Mucosa of descending colon (tissue), 3 donors: Measurements from ENCODE around the gene CSTA. TPM values are rescaled to one million over a fixed set of nuclear protein-coding genes. Genes with fewer than 3 reads are reported as not detected.

Experiments used
- ATAC-seq: fragments of 200-7000 bp; cut with Tn5 transposase; one replicate; pipeline ENCODE4 v1.9.1; 2020; ENCODE audit warnings: mild to moderate bottlenecking, moderate library complexity
- DNase-seq, 3 donors: peaks; one replicate each; pipeline ENCODE4 v3.0.0-alpha.2; 2020
- H3K36me3 ChIP-seq: fragments of 200-600 bp; one replicate; pipeline ENCODE4 v1.8.0; 2021; ENCODE audit warnings: low read depth, mild to moderate bottlenecking
- H3K4me1 ChIP-seq: fragments of 200-600 bp; one replicate; pipeline ENCODE4 v1.8.0; 2021; ENCODE audit warnings: low read depth, mild to moderate bottlenecking
- H3K4me3 ChIP-seq: fragments of 200-600 bp; one replicate; pipeline ENCODE4 v1.8.0; 2021; ENCODE audit warnings: mild to moderate bottlenecking
- H3K9me3 ChIP-seq: fragments of 200-600 bp; one replicate; pipeline ENCODE4 v1.8.0; 2021; ENCODE audit warnings: mild to moderate bottlenecking
- CTCF ChIP-seq: fragments of 200-600 bp; IDR thresholded peaks from one replicate; pipeline ENCODE4 v1.8.0; 2022; ENCODE audit warnings: antibody characterized with exemption, mild to moderate bottlenecking
- intact Hi-C, 2 donors: fragments of 100-400 bp; cut with DNase I in 1 of 2; cut with micrococcal nuclease in 1 of 2; formaldehyde crosslinking; loops; one replicate each; pipeline versions ENCODE4 v1.11.0 to v1.11.1; 2022; cut with DNase I, micrococcal nuclease
- total RNA-seq, 3 donors: library from RNA; stranded (reverse); fragmentation: NEBNext Ultra II Directional in 2 of 3; extraction: Animal tissue kit (Norgen Biotek cat#: 25700) in 2 of 3; gene quantifications; one replicate each; pipeline versions ENCODE4 v1.2.1 to v1.2.4, GENCODE V29; 2021 to 2023
- donor health status: DM: no; HTN: no; CAD: no; lungs with moderate emphysema.
- donor health status: DM: no; HTN: no; CAD: no.
- donor health status: DM: no; HTN: yes; CAD: no.

The CSTA gene
- total RNA-seq, 3 donors from 2014 or later: 0.96 to 1.8 (median 1.5) TPM

GRCh38 chr3:122389892-122390291 lies 64.8 kb downstream of the CSTA start:
- Histone ChIP-seq H3K36me3 (no peaks in the 10 kb centered on the region), H3K4me1 (peaks cover 16% of the 10 kb centered on the region), H3K4me3 (no peak overlapping the region), H3K9me3 (no peaks in the 10 kb centered on the region)
- DNase-seq: no peak
- no peak for ATAC-seq
- intact Hi-C loops: loop anchor here (10.0 kb wide), 2 partner anchors 285 to 295 kb away; partner anchors contain the start of gene PARP14 (in 1 of the 2)
- no peak for TF ChIP-seq CTCF

GRCh38 chr3:122390665-122391064 lies 65.6 kb downstream of the CSTA start:
- H3K9me3 ChIP-seq: no peaks in the 10 kb centered on the region
- H3K36me3 ChIP-seq: no peaks in the 10 kb centered on the region
- TF ChIP-seq CTCF: no peak
- intact Hi-C loops: loop anchor here (10.0 kb wide), 2 partner anchors 284 to 294 kb away; partner anchors contain the start of gene PARP14 (in 1 of the 2)
- H3K4me1 ChIP-seq: peaks cover 13% of the 10 kb centered on the region
- H3K4me3 ChIP-seq: no peak overlapping the region
- DNase-seq (no peak), ATAC-seq (no peak)

Other genes with a start within 250 kb of the CSTA start
- 1 to 10 TPM in 1 of 3 donors, under 1 TPM in 2; 0.32 to 1.2 (median 0.36) TPM for gene CASR, start 141.6 kb upstream of the CSTA start, total RNA-seq
- 10 to 100 TPM; 27.5 to 37.7 (median 33.2) TPM for gene MIX23, start 58.0 kb downstream of the CSTA start, total RNA-seq
- gene FAM162A, start 58.9 kb downstream of the CSTA start, total RNA-seq: 100 to 1,000 TPM; 111 to 206 (median 152) TPM
- 1 to 10 TPM; 2.3 to 3.4 (median 3.2) TPM for gene WDR5B, start 90.8 kb downstream of the CSTA start, total RNA-seq
- gene KPNA1, start 189.7 kb downstream of the CSTA start, total RNA-seq: 10 to 100 TPM; 43.3 to 80.2 (median 48.8) TPM
- gene PARP9, start 239.1 kb downstream of the CSTA start, total RNA-seq: 10 to 100 TPM; 32.2 to 51.1 (median 44.7) TPM
- 10 to 100 TPM; 56.0 to 68.3 (median 59.9) TPM for gene DTX3L, start 239.1 kb downstream of the CSTA start, total RNA-seq